ENCODE results near the gene SPATA16.
"Not testable (repeated sequence)": the region's sequence is repeated elsewhere in the genome, so short reads cannot be mapped to it uniquely, and the experiment has no call there.

The SPATA16 gene

GRCh38 chr3:172877011-172877410 is 264.0 kb downstream of the SPATA16 start:
- no peak for DNase-seq (ENCODE audit: low read depth)

GRCh38 chr3:172876297-172876696 is 264.7 kb downstream of the SPATA16 start:
- no peak for DNase-seq (ENCODE audit: low read depth)

- no peak for DNase-seq (ENCODE audit: low read depth)
Observed at GRCh38 chr3:172875039-172875438, 266.0 kb downstream of the SPATA16 start.

- DNase-seq (ENCODE audit: low read depth): no peak
Observed at GRCh38 chr3:172869784-172870518, 271.1 kb downstream of the SPATA16 start.

GRCh38 chr3:172869368-172869771 is 271.7 kb downstream of the SPATA16 start:
- no peak for DNase-seq (ENCODE audit: low read depth)

GRCh38 chr3:172868582-172869200 is 272.3 kb downstream of the SPATA16 start:
- DNase-seq (ENCODE audit: low read depth): no peak

- DNase-seq (ENCODE audit: low read depth): not testable (repeated sequence)
Observed at GRCh38 chr3:172866726-172867350, 274.2 kb downstream of the SPATA16 start.

GRCh38 chr3:172859041-172859440 is 282.0 kb downstream of the SPATA16 start:
- DNase-seq (ENCODE audit: low read depth): no peak

GRCh38 chr3:172856795-172857742 is 284.0 kb downstream of the SPATA16 start:
- DNase-seq (ENCODE audit: low read depth): no peak

GRCh38 chr3:172855037-172855436 is 286.0 kb downstream of the SPATA16 start:
- no peak for DNase-seq (ENCODE audit: low read depth)

GRCh38 chr3:172853921-172854666 is 286.9 kb downstream of the SPATA16 start:
- DNase-seq (ENCODE audit: low read depth): no peak

- no peak for DNase-seq (ENCODE audit: low read depth)
Observed at GRCh38 chr3:172853005-172853404, 288.0 kb downstream of the SPATA16 start.

- no peak for DNase-seq (ENCODE audit: low read depth)
Observed at GRCh38 chr3:172848910-172849309, 292.1 kb downstream of the SPATA16 start.

- no peak for DNase-seq (ENCODE audit: low read depth)
Observed at GRCh38 chr3:172847292-172847691, 293.7 kb downstream of the SPATA16 start.

- DNase-seq (ENCODE audit: low read depth): peak; percentile 55
Observed at GRCh38 chr3:172846706-172847105, 294.3 kb downstream of the SPATA16 start.

- DNase-seq (ENCODE audit: low read depth): no peak
Observed at GRCh38 chr3:172846103-172846561, 294.9 kb downstream of the SPATA16 start.

- DNase-seq (ENCODE audit: low read depth): no peak
Observed at GRCh38 chr3:172844428-172844827, 296.6 kb downstream of the SPATA16 start.

- DNase-seq (ENCODE audit: low read depth): no peak
Observed at GRCh38 chr3:172840913-172841312, 300.1 kb downstream of the SPATA16 start.

- no peak for DNase-seq (ENCODE audit: low read depth)
Observed at GRCh38 chr3:172840463-172840862, 300.6 kb downstream of the SPATA16 start.

GRCh38 chr3:172839679-172840078 is 301.4 kb downstream of the SPATA16 start:
- no peak for DNase-seq (ENCODE audit: low read depth)

Data from non-pigmented ciliary epithelial cell (primary cell).